ENCODE results near the gene ZNF398. TPM values are rescaled to one million over a fixed set of nuclear protein-coding genes. Genes with fewer than 3 reads are reported as not detected.

ZNF398 gene
- total RNA-seq, 2 donors from 2014 or later = 27.6 to 28.9 TPM

GRCh38 chr7:149217570-149217969 lies 70.3 kb downstream of the ZNF398 start:
- no peak overlapping the region for H3K4me3 ChIP-seq
- TF ChIP-seq POLR2A (IDR thresholded peaks at IDR 0.05) (no peak), POLR2AphosphoS5 (IDR thresholded peaks at IDR 0.05) (no peak), CTCF (IDR thresholded peaks at IDR 0.05) (no peak)
- WGBS = 91% methylated on average over 6 of the region's 6 CpGs
- intact Hi-C loops (cut with DNase I) = no loop called here
- no peak overlapping the region for H3K27ac ChIP-seq
- no peak for DNase-seq (ENCODE audit: low spot score)
- no peaks in the 10 kb centered on the region for H3K9me3 ChIP-seq
- H3K36me3 ChIP-seq = peaks cover 0 to 23% of the 10 kb centered on the region in 2 donors
- H3K27me3 ChIP-seq (replicated peaks; ENCODE audit: insufficient read depth) = no peaks in the 10 kb centered on the region
- no peaks in the 10 kb centered on the region for H3K4me1 ChIP-seq (replicated peaks)

- Histone ChIP-seq H3K27me3 (replicated peaks; ENCODE audit: insufficient read depth) (no peaks in the 10 kb centered on the region), H3K27ac (no peak overlapping the region), H3K4me1 (replicated peaks) (no peaks in the 10 kb centered on the region), H3K4me3 (no peak overlapping the region), H3K36me3 (peaks cover 0 to 12% of the 10 kb centered on the region in 2 donors), H3K9me3 (no peaks in the 10 kb centered on the region)
- WGBS = 95% methylated on average over 10 of the region's 10 CpGs
- TF ChIP-seq CTCF (IDR thresholded peaks at IDR 0.05) (no peak), POLR2AphosphoS5 (IDR thresholded peaks at IDR 0.05) (no peak), POLR2A (IDR thresholded peaks at IDR 0.05) (no peak)
- intact Hi-C loops (cut with DNase I) = no loop called here
- DNase-seq (ENCODE audit: low spot score) = no peak
These were observed 71.5 kb downstream of the ZNF398 start for GRCh38 chr7:149218469-149219420.

GRCh38 chr7:149220534-149220933 lies 73.3 kb downstream of the ZNF398 start:
- TF ChIP-seq CTCF (IDR thresholded peaks at IDR 0.05) (no peak), POLR2AphosphoS5 (IDR thresholded peaks at IDR 0.05) (no peak), POLR2A (IDR thresholded peaks at IDR 0.05) (no peak)
- Histone ChIP-seq H3K9me3 (no peaks in the 10 kb centered on the region), H3K27ac (no peak overlapping the region), H3K27me3 (replicated peaks; ENCODE audit: insufficient read depth) (no peaks in the 10 kb centered on the region), H3K36me3 (peaks cover 0 to 4% of the 10 kb centered on the region in 2 donors), H3K4me3 (no peak overlapping the region), H3K4me1 (replicated peaks) (no peaks in the 10 kb centered on the region)
- intact Hi-C loops (cut with DNase I) = no loop called here
- DNase-seq (ENCODE audit: low spot score) = no peak
- 73% methylated on average over 6 of the region's 6 CpGs for WGBS

- WGBS = 95% methylated on average over 8 of the region's 8 CpGs
- Histone ChIP-seq H3K4me3 (no peak overlapping the region), H3K27ac (no peak overlapping the region), H3K4me1 (replicated peaks) (no peaks in the 10 kb centered on the region), H3K9me3 (no peaks in the 10 kb centered on the region), H3K27me3 (replicated peaks; ENCODE audit: insufficient read depth) (no peaks in the 10 kb centered on the region), H3K36me3 (peaks cover 0 to 4% of the 10 kb centered on the region in 2 donors)
- intact Hi-C loops (cut with DNase I) = no loop called here
- TF ChIP-seq POLR2AphosphoS5 (IDR thresholded peaks at IDR 0.05) (no peak), POLR2A (IDR thresholded peaks at IDR 0.05) (no peak), CTCF (IDR thresholded peaks at IDR 0.05) (no peak)
- DNase-seq (ENCODE audit: low spot score) = no peak
These were observed 75.9 kb downstream of the ZNF398 start for GRCh38 chr7:149223176-149223575.

- Histone ChIP-seq H3K9me3 (no peaks in the 10 kb centered on the region), H3K4me1 (replicated peaks) (no peaks in the 10 kb centered on the region), H3K4me3 (no peak overlapping the region), H3K27me3 (replicated peaks; ENCODE audit: insufficient read depth) (no peaks in the 10 kb centered on the region), H3K27ac (no peak overlapping the region), H3K36me3 (peaks cover 0 to 4% of the 10 kb centered on the region in 2 donors)
- WGBS = 98% methylated on average over 35 of the region's 39 CpGs
- TF ChIP-seq POLR2A (IDR thresholded peaks at IDR 0.05) = no peak
- no peak for TF ChIP-seq CTCF (IDR thresholded peaks at IDR 0.05)
- TF ChIP-seq POLR2AphosphoS5 (IDR thresholded peaks at IDR 0.05) = no peak
- DNase-seq (ENCODE audit: low spot score) = no peak
- intact Hi-C loops (cut with DNase I) = no loop called here
These were observed 76.5 kb downstream of the ZNF398 start for GRCh38 chr7:149223761-149224160.
